Kidney epithelial cell (primary cell): Measurements from ENCODE around the gene GRB7. TPM values are rescaled to one million over a fixed set of nuclear protein-coding genes. Genes with fewer than 3 reads are reported as not detected.

Source experiments
- DNase-seq: peaks from one replicate; pipeline ENCODE4 v3.0.0-alpha.2; 2010; ENCODE audit warnings: low read depth
- H3K27me3 ChIP-seq: 2 replicates; pipeline ENCODE4 v1.6.0; 2011; ENCODE audit warnings: low read length; ENCODE audit not compliant: control insufficient read depth, insufficient read depth
- H3K36me3 ChIP-seq: 2 replicates; pipeline ENCODE4 v1.5.1; 2011; ENCODE audit warnings: low read length; ENCODE audit not compliant: control insufficient read depth, insufficient read depth
- H3K4me3 ChIP-seq: 2 replicates; pipeline ENCODE4 v1.5.1; 2011; ENCODE audit warnings: low read depth, mild to moderate bottlenecking, control low read depth, low read length
- CTCF ChIP-seq: IDR thresholded peaks from 2 replicates; pipeline ENCODE4 v1.5.1; 2011; ENCODE audit warnings: mild to moderate bottlenecking, moderate library complexity, low read length, control low read depth, inconsistent platforms; ENCODE audit not compliant: insufficient read depth, poor library complexity, severe bottlenecking
- total RNA-seq: library from RNA; depleted of rRNA; stranded (reverse); fragments of >200 nt; gene quantifications from 2 replicates; pipeline ENCODE4 v1.2.3, GENCODE V29; 2015

Gene GRB7
- total RNA-seq, 1 donor from 2014 or later, result 21.2 TPM

DNA sequence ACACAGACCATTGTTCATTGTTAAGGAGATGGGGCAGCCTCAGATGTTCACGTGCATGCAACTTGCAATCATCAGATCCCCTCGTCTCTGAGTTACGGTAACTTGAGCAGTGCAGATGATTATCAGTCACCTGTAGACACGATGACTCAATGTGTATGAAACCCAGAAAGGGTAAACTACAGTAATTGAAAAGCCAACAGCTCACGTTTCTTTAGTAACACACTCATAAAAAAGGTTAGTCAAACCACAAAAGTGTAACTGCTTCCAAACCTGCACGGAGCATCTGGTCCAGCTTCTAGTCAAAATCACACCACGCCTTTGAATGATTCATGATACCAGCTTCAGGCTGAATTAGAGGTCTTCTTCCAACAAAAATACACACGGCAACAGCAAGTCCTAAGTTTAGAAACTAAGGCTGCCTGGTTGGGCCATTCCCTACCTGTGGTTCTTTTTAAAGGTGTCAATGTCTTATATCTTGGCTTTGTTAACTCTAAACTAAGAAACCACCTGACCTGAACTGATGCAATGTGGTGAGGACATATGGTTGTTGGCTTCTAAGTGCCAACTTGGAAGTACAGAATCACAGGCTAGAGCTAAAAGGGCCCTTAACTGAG is 32.3 kb downstream of the GRB7 start:
- H3K36me3 ChIP-seq, result no peaks in the 10 kb centered on the region
- no peak overlapping the region for H3K4me3 ChIP-seq
- no peaks in the 10 kb centered on the region for H3K27me3 ChIP-seq
- no peak for TF ChIP-seq CTCF
- DNase-seq, result peak; percentile 81

DNA sequence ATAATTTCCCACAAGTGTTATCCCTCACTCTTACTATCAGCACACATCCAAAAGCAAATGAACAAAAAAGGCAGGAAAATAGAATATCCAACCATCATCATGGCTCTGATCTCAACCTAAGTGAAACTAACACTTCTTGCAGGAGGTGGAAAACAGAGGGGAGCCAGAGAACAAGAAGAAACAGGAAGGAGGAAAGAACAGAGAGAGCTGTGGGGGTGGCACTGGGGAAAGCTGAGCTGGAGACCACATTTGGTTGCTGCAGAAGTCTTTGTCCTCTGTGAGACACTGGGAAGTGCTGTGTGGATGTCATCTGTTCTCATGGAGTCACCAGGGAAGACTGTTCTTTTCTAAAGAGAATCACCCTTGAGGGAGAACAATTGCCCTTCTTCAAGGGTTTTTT is 34.7 kb downstream of the GRB7 start:
- Histone ChIP-seq H3K4me3 (no peak overlapping the region), H3K27me3 (no peaks in the 10 kb centered on the region), H3K36me3 (no peaks in the 10 kb centered on the region)
- no peak for DNase-seq
- no peak for TF ChIP-seq CTCF

GRCh38 chr17:39772987-39773934 is 35.5 kb downstream of the GRB7 start:
- no peak for DNase-seq
- no peak overlapping the region for H3K4me3 ChIP-seq
- TF ChIP-seq CTCF, result no peak
- H3K27me3 ChIP-seq, result no peaks in the 10 kb centered on the region
- no peaks in the 10 kb centered on the region for H3K36me3 ChIP-seq

GRCh38 chr17:39774047-39774446 is 36.3 kb downstream of the GRB7 start:
- H3K4me3 ChIP-seq, result no peak overlapping the region
- no peak for TF ChIP-seq CTCF
- no peaks in the 10 kb centered on the region for H3K36me3 ChIP-seq
- H3K27me3 ChIP-seq, result no peaks in the 10 kb centered on the region
- no peak for DNase-seq

DNA sequence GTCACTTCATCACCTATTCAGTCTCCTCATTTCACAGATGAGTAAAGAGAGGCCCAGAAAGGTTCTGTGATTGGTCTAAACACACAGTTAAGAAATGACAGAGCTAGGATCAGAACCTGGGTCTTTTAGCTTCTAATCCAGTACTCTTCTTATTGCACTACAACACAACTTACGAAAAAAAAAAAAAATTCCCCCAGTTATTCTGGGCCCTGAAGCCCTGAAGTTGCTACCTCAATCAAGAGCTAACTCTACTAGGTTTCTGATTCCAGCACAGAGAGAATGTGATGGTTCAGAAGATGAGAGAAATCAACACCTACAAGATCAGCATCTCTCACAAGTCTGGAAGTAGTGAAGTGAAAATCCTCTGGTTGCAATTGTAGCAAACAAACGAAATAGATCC is 37.3 kb downstream of the GRB7 start:
- no peaks in the 10 kb centered on the region for H3K27me3 ChIP-seq
- no peak for DNase-seq
- H3K36me3 ChIP-seq, result no peaks in the 10 kb centered on the region
- H3K4me3 ChIP-seq, result no peak overlapping the region
- TF ChIP-seq CTCF, result no peak
